ENCODE data around the gene GRHL1. TPM values are rescaled to one million over a fixed set of nuclear protein-coding genes. Genes with fewer than 3 reads are reported as not detected.

GRHL1 gene
- total and polyA plus RNA-seq, 2 donors (not counting 3 experiments of a cell fraction or from before 2014, with no cell fraction given): 0.37 to 1.1 TPM

- BruUV-seq (replicated peaks): no TSS peak
- H3K27me3 ChIP-seq (ENCODE audit: control insufficient read depth in 2 of 2, insufficient read depth in 2 of 2, low read length in 2 of 2): no peaks in the 10 kb centered on the region
- ChIA-PET CTCF (interaction anchor here (0.6 to 5.7 kb wide), 6 partner anchors 17 to 195 kb away, joined by 3 to 53 read pairs (median 3); no protein-coding TSS in a partner anchor), POLR2A (no interaction called here)
- FAIRE-seq (no peak), DNase-seq (ENCODE audit: low read depth, low spot score) (no peak)
- no peak overlapping the region for H3K4me2 ChIP-seq (ENCODE audit: insufficient read depth, low read length)
- dilution Hi-C loops (cut with MboI; ENCODE audit: extremely low pct_ligation_motif_present, low sequenced_read_pairs): no loop called here
- TF ChIP-seq GATA2 (IDR thresholded peaks at IDR 0.05; ENCODE audit: insufficient read depth, insufficient read length, low read depth, low read length): no peak
- no peak for TF ChIP-seq EZH2 (IDR thresholded peaks at IDR 0.05; ENCODE audit: borderline replicate concordance, low read depth, low read length, severe bottlenecking)
- no peak for TF ChIP-seq MYC (IDR thresholded peaks at IDR 0.05; ENCODE audit: low read depth, low read length)
- TF ChIP-seq CTCF (IDR thresholded peaks at IDR 0.05; ENCODE audit: extremely low read depth in 1 of 2, insufficient read depth in 1 of 2, low read depth in 1 of 2, low read length in 2 of 2): no peak
- no peak for TF ChIP-seq POLR2AphosphoS5 (IDR thresholded peaks at IDR 0.05; ENCODE audit: insufficient read depth, low read depth, low read length)
- no peak for TF ChIP-seq MAX (IDR thresholded peaks at IDR 0.05; ENCODE audit: insufficient read depth, insufficient read length)
- TF ChIP-seq POLR2A (IDR thresholded peaks at IDR 0.05; ENCODE audit: low read depth, low read length): no peak
- TF ChIP-seq FOS (IDR thresholded peaks at IDR 0.05; ENCODE audit: borderline replicate concordance, insufficient read depth, low read length): no peak
- no peak overlapping the region for H3K27ac ChIP-seq (ENCODE audit: insufficient read depth, low read depth, low read length)
- H3K9me1 ChIP-seq (replicated peaks; ENCODE audit: control insufficient read depth, extremely low read depth, insufficient read depth, low read length): no peaks in the 10 kb centered on the region
- H3K36me3 ChIP-seq (ENCODE audit: control insufficient read depth in 2 of 2, extremely low read depth in 1 of 2, insufficient read depth in 2 of 2, low read length in 2 of 2): no peaks in the 10 kb centered on the region
- no peaks in the 10 kb centered on the region for H3K79me2 ChIP-seq (ENCODE audit: control insufficient read depth, insufficient read depth, low read length)
- H3K9me3 ChIP-seq (replicated peaks; ENCODE audit: control insufficient read depth, insufficient read depth, low read length): no peaks in the 10 kb centered on the region
- no peaks in the 10 kb centered on the region for H3K4me1 ChIP-seq (ENCODE audit: control insufficient read depth, extremely low read depth, insufficient read depth, low read length)
- H2AFZ ChIP-seq (ENCODE audit: low read depth, low read length): no peak overlapping the region
- no peak overlapping the region for H3K9ac ChIP-seq (replicated peaks; ENCODE audit: extremely low read depth, insufficient read depth, low read length)
- no peaks in the 10 kb centered on the region for H4K20me1 ChIP-seq (replicated peaks; ENCODE audit: control insufficient read depth, extremely low read depth, insufficient read depth, low read length)
- intact Hi-C loops (cut with micrococcal nuclease): no loop called here
- H3K4me3 ChIP-seq (replicated peaks in 1 of 3; ENCODE audit: insufficient read depth in 1 of 3, low read depth in 1 of 3, low read length in 3 of 3): no peak overlapping the region
Measured at GRCh38 chr2:10008809-10009176, 57.3 kb downstream of the GRHL1 start.

Measured in endothelial cell of umbilical vein (primary cell).